Endothelial cell (in vitro differentiated cells): ENCODE measurements around the gene ZFTA. TPM values are rescaled to one million over a fixed set of nuclear protein-coding genes. Genes with fewer than 3 reads are reported as not detected.

ENCODE experiments used
- DNase-seq: peaks from one replicate; pipeline ENCODE4 v3.0.0; 2021; ENCODE audit warnings: low spot score
- H3K27ac Mint-ChIP-seq: one replicate; pipeline ENCODE4 v1.8.0; 2021; ENCODE audit warnings: mixed read lengths, inconsistent platforms; ENCODE audit not compliant: unreplicated experiment
- H3K27me3 Mint-ChIP-seq: one replicate; pipeline ENCODE4 v1.8.0; 2021; ENCODE audit warnings: mild to moderate bottlenecking, moderate library complexity, mixed read lengths, inconsistent platforms; ENCODE audit not compliant: unreplicated experiment
- H3K36me3 Mint-ChIP-seq: one replicate; pipeline ENCODE4 v1.8.0; 2021; ENCODE audit warnings: mild to moderate bottlenecking, low read depth, mixed read lengths, inconsistent platforms; ENCODE audit not compliant: unreplicated experiment
- H3K4me1 Mint-ChIP-seq: one replicate; pipeline ENCODE4 v1.8.0; 2021; ENCODE audit warnings: mild to moderate bottlenecking, mixed read lengths, inconsistent platforms; ENCODE audit not compliant: unreplicated experiment
- H3K4me3 Mint-ChIP-seq: one replicate; pipeline ENCODE4 v1.8.0; 2021; ENCODE audit warnings: mild to moderate bottlenecking, mixed read lengths, inconsistent platforms; ENCODE audit not compliant: unreplicated experiment
- H3K9me3 Mint-ChIP-seq: one replicate; pipeline ENCODE4 v1.8.0; 2021; ENCODE audit warnings: mixed read lengths, inconsistent platforms; ENCODE audit not compliant: unreplicated experiment
- total RNA-seq: library from RNA; stranded (reverse); fragmentation: NEBNext Ultra II Directional; extraction: Animal tissue kit (Norgen Biotek cat#: 25700); gene quantifications from one replicate; pipeline ENCODE4 v1.2.1, GENCODE V29; 2021; ENCODE audit not compliant: unreplicated experiment
- TF ChIP-seq, protein P1 (sequence below): fragments of 200-600 bp; sonication (generic); IDR thresholded peaks from one replicate; pipeline ENCODE4 v1.5.0; 2021; ENCODE audit warnings: antibody characterized with exemption; ENCODE audit not compliant: unreplicated experiment

Gene ZFTA
- total RNA-seq, 1 donor from 2014 or later: 41.1 TPM

GRCh38 chr11:63805844-63806415, 37.4 kb upstream of the ZFTA start:
- Mint-ChIP-seq H3K27me3 (no peaks in the 10 kb centered on the region), H3K36me3 (no peaks in the 10 kb centered on the region), H3K4me1 (no peaks in the 10 kb centered on the region), H3K27ac (no peak overlapping the region), H3K4me3 (no peak overlapping the region), H3K9me3 (no peaks in the 10 kb centered on the region)
- TF ChIP-seq, protein P1, sequence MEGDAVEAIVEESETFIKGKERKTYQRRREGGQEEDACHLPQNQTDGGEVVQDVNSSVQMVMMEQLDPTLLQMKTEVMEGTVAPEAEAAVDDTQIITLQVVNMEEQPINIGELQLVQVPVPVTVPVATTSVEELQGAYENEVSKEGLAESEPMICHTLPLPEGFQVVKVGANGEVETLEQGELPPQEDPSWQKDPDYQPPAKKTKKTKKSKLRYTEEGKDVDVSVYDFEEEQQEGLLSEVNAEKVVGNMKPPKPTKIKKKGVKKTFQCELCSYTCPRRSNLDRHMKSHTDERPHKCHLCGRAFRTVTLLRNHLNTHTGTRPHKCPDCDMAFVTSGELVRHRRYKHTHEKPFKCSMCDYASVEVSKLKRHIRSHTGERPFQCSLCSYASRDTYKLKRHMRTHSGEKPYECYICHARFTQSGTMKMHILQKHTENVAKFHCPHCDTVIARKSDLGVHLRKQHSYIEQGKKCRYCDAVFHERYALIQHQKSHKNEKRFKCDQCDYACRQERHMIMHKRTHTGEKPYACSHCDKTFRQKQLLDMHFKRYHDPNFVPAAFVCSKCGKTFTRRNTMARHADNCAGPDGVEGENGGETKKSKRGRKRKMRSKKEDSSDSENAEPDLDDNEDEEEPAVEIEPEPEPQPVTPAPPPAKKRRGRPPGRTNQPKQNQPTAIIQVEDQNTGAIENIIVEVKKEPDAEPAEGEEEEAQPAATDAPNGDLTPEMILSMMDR: no peak
- no peak for DNase-seq

DNA sequence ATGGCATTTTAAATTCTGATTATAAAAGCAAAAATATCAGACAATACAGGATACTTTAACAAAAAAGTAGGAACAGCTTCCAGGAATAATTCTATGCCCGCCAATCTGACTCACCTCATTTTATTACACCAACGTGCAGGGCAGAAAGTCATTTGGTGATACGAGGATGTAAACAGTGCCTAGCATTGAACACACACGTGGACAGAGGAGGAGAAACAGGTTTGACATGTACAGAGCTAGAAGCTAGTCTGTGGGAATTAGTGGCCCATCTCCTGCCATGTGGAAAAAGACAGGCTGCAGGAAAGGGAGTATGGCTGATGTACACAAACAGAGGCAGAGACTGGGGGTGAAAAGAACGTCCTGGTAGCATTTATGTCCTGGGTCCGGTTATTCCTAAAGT, 35.7 kb upstream of the ZFTA start:
- no peak for DNase-seq
- no peaks in the 10 kb centered on the region for H3K27me3 Mint-ChIP-seq
- H3K27ac Mint-ChIP-seq: no peak overlapping the region
- TF ChIP-seq, protein P1: no peak
- no peaks in the 10 kb centered on the region for H3K4me1 Mint-ChIP-seq
- H3K9me3 Mint-ChIP-seq: no peaks in the 10 kb centered on the region
- no peaks in the 10 kb centered on the region for H3K36me3 Mint-ChIP-seq
- H3K4me3 Mint-ChIP-seq: no peak overlapping the region

DNA sequence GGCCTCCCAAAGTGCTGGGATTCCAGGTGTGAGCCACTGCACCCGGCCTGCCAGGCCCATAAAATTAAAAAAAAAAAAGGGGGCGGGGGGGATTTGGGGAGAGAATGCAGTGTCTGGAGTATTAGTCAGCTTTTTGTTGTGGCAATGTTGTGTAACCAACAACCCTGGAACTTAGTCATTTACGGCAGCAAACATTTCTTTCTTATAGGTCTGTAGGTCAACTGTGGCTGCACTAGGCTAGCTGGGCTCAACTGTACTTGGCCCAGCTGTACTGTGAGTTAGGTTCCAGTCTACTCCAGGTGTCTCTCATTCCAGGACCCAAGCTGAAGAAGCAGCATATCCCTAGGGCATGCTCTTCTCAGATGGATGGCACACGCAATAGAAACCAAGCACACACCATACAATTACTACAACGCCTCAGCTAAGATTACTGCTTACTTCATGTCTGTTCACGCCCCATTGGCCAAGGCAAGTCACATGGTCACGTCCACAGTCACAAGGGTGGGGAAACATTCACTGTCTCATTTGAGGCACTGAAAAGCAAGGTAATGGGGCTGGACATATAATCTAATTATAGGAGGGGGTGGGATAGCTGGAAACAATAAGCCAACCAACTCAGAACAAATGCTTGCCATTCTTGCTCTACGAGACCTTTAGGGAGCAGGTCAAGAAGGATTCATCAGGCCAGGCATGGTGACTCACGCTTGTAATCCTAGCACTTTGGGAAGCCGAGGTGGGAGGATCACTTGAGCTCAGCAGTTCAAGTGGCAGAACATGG, 34.3 kb upstream of the ZFTA start:
- no peaks in the 10 kb centered on the region for H3K9me3 Mint-ChIP-seq

GRCh38 chr11:63800921-63801320, 32.3 kb upstream of the ZFTA start:
- TF ChIP-seq, protein P1: no peak
- H3K27me3 Mint-ChIP-seq: peaks cover 2% of the 10 kb centered on the region
- no peak for DNase-seq
- H3K36me3 Mint-ChIP-seq: no peaks in the 10 kb centered on the region
- no peak overlapping the region for H3K27ac Mint-ChIP-seq
- H3K9me3 Mint-ChIP-seq: no peaks in the 10 kb centered on the region
- H3K4me3 Mint-ChIP-seq: no peak overlapping the region
- H3K4me1 Mint-ChIP-seq: peaks cover 3% of the 10 kb centered on the region

More for the DNA sequence above, 34.3 kb upstream of the ZFTA start:
- Mint-ChIP-seq H3K27me3 (no peaks in the 10 kb centered on the region), H3K4me3 (no peak overlapping the region), H3K36me3 (no peaks in the 10 kb centered on the region), H3K27ac (no peak overlapping the region), H3K4me1 (no peaks in the 10 kb centered on the region)
- no peak for DNase-seq
- TF ChIP-seq, protein P1: no peak

DNA sequence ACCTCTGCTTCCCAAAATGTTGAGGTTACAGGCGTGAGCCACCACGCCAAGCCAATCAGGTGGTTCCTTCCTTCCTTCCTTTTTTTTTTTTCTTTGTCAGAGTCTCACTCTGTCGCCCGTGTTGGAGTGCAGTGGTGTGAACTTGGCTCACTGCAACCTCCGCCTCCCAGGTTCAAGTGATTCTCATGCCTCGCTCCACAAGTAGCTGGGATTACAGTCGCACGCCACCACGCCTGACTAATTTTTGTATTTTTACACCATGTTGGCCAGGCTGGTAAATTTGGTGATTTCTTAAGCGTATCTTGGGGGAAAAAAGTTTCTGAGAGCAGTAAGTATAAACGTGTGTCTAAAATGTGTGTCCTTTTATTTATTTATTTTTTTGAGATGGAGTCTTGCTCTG, 26.5 kb upstream of the ZFTA start:
- TF ChIP-seq, protein P1: no peak
- Mint-ChIP-seq H3K4me1 (peaks cover 3% of the 10 kb centered on the region), H3K36me3 (peaks cover 9% of the 10 kb centered on the region), H3K27me3 (peaks cover 4% of the 10 kb centered on the region), H3K9me3 (peaks cover 4% of the 10 kb centered on the region), H3K4me3 (no peak overlapping the region), H3K27ac (no peak overlapping the region)
- DNase-seq: no peak
